OCI-M2 (cell line): ENCODE data around the gene CLDN25.

ENCODE experiments used
- DNase-seq: peaks from one replicate; lab custom pipeline; 2025; ENCODE audit not compliant: unreplicated experiment; lab: John Stamatoyannopoulos, UW

Gene CLDN25

GRCh38 chr11:113806406-113806805, 26.8 kb downstream of the CLDN25 start:
- DNase-seq, result no peak

- DNase-seq, result no peak
Measured at GRCh38 chr11:113808931-113809330, 29.3 kb downstream of the CLDN25 start.

- no peak for DNase-seq
Measured at GRCh38 chr11:113814181-113814580, 34.6 kb downstream of the CLDN25 start.

- DNase-seq, result no peak
Measured at GRCh38 chr11:113817162-113817561, 37.6 kb downstream of the CLDN25 start.

- DNase-seq, result no peak
Measured at GRCh38 chr11:113817626-113818025, 38.0 kb downstream of the CLDN25 start.

- DNase-seq, result no peak
Measured at GRCh38 chr11:113818426-113818825, 38.8 kb downstream of the CLDN25 start.

- no peak for DNase-seq
Measured at GRCh38 chr11:113827477-113827876, 47.9 kb downstream of the CLDN25 start.

- no peak for DNase-seq
Measured at GRCh38 chr11:113828191-113828590, 48.6 kb downstream of the CLDN25 start.

- DNase-seq, result no peak
Measured at GRCh38 chr11:113829751-113830150, 50.2 kb downstream of the CLDN25 start.
